UCSD-AML1 (cell line): ENCODE results near the gene TRIM45.
"Not testable (repeated sequence)": the region's sequence is repeated elsewhere in the genome, so short reads cannot be mapped to it uniquely, and the experiment has no call there.

Experiments
- DNase-seq: peaks from one replicate; lab custom pipeline; 2025; ENCODE audit not compliant: unreplicated experiment; lab: John Stamatoyannopoulos, UW

Gene TRIM45

DNA sequence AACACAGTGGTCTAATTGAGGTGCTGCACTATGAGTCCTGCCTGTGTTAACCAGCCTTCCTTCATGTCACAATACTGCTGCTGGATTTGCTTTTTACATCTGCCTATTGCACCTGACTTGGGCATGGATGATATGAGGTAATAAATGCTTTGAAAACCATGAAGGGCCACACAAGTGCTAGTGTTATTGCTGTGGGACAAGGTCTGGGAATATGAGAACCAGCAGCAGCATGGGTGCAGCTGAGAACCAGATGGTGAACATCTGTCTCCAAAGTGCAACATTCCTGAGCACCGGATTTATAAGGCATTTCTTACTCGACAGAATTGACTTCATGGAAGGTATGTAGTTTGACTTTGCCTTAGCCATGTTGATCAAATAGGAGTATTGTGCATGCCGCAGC lies 16.6 kb downstream of the TRIM45 start:
- no peak for DNase-seq

DNA sequence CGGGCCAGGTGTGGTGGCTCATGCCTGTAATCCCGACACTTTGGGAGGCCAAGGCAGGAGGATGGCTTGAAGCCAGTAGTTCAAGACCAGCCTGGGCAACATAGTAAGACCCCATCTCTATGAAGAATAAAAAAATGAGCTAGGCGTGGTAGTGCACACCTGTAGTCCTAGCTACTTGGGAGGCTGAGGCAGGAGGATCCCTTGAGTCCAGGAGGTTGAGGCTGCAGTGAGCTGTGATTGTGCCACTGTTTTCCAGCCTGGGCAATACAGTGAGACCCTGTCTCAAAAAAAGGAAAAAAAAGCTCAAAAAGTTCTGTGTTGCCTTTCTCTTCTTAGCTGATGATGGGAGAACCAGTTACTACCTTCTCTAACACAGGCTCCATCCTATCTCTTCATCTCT lies 19.7 kb downstream of the TRIM45 start:
- not testable (repeated sequence) for DNase-seq

DNA sequence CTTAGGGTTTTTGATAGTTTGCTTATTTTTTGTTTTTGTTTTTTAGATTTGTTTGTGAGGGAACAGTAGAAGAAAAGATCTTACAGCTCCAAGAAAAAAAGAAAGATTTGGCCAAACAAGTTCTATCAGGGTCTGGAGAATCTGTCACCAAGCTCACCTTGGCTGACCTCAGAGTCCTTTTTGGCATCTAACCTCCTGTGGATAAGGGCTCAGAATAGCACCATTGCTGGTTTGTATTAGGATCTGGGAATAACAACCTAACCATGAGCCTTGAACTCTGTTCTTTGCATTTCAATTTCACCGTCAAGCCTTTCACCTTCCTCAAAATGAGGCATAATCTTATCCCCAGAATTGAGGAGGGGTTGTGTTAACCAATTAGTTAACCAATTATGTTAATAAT lies 20.2 kb downstream of the TRIM45 start:
- no peak for DNase-seq

GRCh38 chr1:117098287-117098890 lies 23.2 kb downstream of the TRIM45 start:
- no peak for DNase-seq

- DNase-seq: no peak
Measured at GRCh38 chr1:117097443-117097842, 24.1 kb downstream of the TRIM45 start.

DNA sequence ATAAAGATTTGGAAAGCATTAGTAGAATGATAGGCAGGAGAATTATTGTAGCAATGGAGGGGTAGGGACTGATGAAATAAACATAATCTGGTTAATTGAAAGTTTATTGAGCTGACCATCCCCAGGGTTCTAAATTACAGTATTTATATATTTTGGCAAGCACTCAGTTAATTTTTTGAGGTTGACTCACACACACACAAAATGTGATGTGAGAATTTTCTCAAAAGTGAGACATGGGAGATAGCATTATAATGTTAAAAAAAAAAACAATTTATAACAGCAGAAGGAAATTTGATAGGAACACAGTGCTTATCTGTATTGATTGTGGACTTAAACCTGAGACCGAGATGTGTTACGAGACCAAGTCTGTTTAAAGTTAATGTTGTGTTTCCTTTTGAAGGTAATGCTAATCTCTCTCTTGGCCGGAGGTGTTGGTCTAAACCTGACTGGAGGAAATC lies 24.6 kb downstream of the TRIM45 start:
- no peak for DNase-seq

DNA sequence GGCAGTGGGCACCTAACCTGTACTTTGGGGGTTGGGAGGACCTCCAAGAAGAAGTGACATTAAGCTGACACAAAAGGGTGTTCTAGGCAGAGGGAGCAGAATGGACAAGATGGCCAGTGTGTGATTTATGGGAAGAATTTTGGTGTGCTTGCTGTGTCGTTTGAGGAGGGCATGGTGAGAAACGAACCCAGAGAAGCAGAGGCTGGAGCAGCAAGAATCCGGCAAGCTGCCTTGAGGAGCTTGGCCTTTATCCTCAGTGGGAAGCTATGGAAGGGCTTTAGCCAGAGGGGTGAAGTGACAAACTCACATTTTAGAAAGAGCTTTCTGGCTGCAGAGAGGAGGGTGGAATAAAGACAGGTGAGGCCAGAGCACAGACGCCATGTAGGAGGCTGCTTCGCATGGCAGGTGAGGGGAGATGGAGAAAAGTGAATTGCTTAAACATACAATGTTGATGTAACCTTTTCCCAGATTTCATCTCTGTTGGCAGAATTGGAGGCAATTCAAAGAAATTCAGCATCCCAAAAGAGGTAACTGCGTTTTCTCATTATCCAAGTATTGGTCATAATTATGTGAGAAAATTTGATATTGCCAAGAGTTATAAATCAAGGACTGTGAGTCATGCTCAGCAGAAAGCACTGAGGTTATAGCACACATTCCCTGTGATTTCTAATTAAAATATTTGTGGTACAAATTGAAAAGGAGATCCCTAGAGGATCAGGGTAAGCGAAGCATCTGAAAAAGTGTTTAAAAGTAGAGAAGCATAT lies 26.5 kb downstream of the TRIM45 start:
- DNase-seq: no peak

DNA sequence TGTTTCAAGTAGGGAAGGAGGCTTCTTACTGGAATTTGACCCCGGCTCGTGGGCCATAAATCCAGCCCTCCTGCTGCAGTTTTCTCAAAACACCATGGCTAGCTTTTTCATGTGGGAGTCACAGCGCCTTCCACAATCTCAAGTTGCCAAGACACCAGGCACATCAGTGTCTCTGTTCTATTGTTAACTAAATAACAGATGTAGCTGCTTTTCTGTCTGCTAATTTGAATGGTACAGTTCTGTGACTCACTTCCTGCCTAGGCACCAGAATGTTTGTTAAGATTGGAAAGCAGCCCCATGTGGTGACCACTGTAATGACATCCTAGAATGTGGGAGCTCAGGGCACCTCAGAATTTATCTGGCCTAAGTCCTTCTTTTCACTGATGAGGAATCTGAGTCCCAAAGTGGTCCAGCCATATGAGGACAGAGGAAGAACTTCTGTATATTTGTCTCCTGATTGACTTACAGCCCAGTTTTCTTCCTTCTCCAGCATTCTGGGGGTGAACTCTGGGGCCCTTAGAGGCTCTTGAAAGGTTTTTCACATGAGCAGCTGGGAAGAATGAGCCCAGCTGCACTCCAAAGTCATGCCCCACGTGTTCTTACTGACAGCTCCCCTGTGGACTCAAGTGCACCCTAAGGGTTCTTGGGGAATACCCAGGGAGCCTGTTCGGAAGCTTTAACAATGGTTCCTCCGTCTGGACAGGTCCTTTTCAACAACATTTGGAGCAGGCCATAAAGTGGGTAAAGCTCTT lies 27.5 kb downstream of the TRIM45 start:
- DNase-seq: no peak

GRCh38 chr1:117093091-117093534 lies 28.4 kb downstream of the TRIM45 start:
- no peak for DNase-seq

DNA sequence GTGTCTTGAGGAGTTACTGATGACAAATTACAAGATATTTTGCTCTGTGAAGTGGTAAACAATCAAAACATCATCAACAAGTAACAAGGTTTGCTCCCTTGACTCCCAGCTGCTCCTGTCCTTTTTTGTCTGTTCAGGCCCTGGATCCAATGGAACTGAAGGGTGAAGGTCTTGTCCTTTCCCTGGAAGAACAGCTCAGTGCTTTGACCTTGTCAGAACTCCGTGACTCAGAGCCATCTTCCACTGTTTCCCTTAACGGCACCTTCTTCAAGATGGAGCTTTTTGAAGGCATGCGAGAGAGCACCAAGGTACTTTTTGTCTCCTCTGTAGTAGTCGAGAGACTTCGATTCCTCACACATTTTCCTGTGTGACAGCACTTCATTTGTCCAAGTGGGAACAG lies 29.0 kb downstream of the TRIM45 start:
- no peak for DNase-seq

- no peak for DNase-seq
Measured at GRCh38 chr1:117089996-117090395, 31.6 kb downstream of the TRIM45 start.

DNA sequence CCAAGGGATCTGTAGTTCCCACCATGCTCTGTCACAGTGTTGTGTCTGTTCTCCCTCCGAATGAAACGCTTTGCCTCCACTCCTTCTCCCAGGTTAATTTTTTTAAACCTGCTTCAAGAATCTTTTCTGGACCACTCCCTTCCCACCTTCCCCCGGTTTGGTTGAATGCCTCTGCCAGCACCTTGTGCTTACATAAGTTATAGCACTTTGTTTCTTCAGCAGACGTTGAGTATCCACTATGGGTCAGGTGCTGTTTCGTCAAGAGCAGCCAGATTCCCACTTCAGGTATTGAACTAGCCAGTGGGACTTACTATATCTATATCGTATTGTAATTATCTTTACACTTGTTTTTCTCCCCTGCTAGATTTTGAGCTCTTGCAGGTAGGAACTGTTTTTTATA lies 33.9 kb downstream of the TRIM45 start:
- DNase-seq: no peak

- DNase-seq: no peak
Measured at GRCh38 chr1:117084231-117084630, 37.3 kb downstream of the TRIM45 start.

DNA sequence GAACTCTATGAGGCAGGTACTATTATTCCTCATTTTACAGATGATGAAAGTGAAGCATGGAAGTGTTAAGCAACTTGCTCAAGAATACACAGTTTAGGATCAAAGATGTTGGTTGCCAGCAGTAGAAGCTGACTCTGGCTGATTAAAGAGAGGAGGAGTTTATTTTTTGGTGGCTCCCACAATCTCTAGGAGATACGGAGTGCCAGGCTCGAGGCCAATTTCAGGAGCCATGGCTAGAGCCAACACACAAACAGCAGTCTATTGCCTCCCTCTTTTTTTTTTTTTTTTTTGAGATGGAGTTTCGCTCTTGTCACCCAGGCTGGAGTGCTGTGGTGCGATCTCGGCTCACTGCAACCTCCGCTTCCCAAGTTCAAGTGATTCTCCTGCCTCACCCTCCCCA lies 41.8 kb downstream of the TRIM45 start:
- DNase-seq: no peak

GRCh38 chr1:117077267-117077666 lies 44.3 kb downstream of the TRIM45 start:
- no peak for DNase-seq

DNA sequence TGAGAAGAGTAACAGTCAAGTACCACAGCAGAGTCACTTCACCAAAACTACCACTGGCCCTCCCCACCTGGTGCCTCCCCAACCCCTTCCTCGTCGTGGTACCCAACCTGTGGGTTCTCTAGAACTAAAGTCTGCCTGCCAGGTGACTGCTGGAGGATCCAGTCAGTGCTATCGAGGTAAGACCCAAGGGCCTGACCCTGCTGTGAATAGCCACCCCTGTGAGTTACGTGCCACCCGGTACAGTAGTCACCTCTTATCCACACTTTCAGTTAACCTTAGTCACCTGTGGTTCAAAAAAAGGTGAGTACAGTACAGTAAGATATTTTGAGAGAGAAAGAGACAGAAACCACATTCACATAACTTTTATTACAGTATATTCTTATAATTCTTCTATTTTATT lies 44.9 kb downstream of the TRIM45 start:
- no peak for DNase-seq

- DNase-seq: no peak
Measured at GRCh38 chr1:117070124-117070523, 51.4 kb downstream of the TRIM45 start.

GRCh38 chr1:117069220-117069844 lies 52.2 kb downstream of the TRIM45 start:
- DNase-seq: no peak

- DNase-seq: no peak
Measured at GRCh38 chr1:117068580-117068979, 53.0 kb downstream of the TRIM45 start.

DNA sequence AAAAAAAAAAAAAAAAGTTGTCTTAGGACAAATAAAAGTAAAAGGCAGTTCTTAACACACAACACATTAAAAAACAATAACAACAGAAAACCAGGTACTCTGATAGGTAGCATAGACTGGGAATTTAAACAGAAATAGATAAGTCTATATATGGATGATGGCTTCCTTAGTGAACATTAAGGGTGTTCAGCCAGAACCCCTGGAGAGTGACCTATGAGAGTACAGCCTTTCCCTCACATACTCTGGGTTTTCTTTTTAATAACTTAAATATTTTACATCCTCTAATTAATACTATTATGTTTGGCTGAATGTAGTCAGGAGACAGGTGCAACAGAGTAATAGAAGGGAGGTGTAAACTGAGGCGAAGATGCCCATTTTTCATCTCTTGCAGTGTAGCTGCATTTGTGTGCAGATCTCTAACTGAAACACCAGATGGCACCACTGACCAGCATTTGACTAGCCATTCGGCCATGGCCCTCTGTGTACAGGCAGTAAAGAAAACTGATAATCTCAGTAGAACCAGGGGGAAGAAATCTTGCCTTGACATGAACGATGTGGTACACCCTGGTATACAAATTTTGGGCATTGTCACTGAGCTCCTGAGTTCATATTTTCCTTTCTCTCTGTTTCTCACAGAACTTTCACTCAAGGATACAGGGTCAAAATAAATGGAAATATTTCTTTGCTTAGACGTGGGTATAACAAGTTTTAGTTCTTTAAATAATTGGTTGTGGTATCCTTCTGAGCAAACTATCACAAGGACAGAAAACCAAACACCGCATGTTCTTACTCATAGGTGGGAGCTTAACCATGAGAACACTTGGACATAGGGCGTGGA lies 53.8 kb downstream of the TRIM45 start:
- DNase-seq: peak; percentile 15

GRCh38 chr1:117066367-117066766 lies 55.2 kb downstream of the TRIM45 start:
- DNase-seq: no peak
